Retina (tissue), 1 donor: ENCODE results near the gene LINGO4.

Experiments
- DNase-seq: peaks from one replicate; pipeline ENCODE4 v3.0.0-alpha.2; 2016

Gene LINGO4, protein sequence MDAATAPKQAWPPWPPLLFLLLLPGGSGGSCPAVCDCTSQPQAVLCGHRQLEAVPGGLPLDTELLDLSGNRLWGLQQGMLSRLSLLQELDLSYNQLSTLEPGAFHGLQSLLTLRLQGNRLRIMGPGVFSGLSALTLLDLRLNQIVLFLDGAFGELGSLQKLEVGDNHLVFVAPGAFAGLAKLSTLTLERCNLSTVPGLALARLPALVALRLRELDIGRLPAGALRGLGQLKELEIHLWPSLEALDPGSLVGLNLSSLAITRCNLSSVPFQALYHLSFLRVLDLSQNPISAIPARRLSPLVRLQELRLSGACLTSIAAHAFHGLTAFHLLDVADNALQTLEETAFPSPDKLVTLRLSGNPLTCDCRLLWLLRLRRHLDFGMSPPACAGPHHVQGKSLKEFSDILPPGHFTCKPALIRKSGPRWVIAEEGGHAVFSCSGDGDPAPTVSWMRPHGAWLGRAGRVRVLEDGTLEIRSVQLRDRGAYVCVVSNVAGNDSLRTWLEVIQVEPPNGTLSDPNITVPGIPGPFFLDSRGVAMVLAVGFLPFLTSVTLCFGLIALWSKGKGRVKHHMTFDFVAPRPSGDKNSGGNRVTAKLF

DNA sequence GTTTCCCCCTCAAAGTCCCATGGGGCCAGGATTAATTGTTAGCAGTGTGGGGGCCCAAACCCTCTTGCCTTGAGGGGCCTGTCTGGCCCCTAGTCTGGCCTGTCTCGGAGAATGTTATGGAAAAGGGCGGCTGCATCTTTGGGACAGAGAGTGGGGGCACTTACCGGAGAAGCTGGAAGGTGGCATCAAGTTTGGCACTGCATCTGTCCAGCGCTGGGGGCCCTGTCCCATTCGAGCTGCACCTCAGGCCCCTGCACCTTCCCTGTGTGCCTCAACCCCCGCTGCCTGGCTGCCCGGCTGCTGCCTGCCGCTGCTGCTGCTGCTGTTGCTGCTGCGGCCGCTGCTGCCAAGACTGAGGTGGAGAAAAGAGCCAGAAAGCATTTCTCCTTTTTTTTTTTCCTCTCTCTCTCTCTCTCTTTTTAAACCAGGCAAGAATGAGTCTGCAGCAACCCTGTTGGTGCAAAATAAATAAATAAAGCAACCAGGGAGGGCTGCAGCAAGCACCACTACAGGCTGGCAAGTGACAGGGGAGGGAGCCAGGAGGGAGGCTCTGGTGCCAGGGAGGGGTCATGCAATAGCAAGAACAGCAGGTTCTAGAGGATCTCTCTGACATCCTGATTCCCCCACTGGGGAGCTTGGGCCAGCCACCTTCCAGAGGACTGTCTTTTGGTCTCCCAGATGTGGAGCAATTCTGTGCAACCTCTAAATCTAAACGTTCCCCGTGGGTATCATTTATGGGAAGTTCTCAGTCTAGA lies at the start of gene LINGO4:
Gene LINGO4 (minus strand): TSS at position 354 of the 755 bp plus-strand sequence. CDS start 2,715 bp downstream, outside the sequence.
- no peak for DNase-seq

DNA sequence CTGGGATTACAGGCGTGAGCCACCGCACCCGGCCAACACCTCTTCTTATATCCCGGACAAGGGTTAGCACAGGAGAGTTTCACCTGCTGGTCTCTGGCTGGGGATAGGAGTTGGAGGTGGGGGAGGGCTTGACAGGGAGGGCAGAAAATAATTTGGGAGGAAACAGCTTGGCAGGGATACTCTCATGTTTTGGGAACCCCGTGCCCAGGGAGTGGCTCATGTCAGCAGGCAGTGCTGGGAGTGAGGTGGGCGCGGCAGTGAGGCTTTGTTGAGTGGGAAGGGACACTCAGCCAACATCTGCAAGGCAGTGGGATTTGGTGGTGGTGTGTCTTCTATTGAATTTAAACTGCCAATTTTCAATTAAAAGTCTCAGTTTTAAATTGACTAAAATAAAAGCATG lies 49.4 kb upstream of the LINGO4 start:
- no peak for DNase-seq

DNA sequence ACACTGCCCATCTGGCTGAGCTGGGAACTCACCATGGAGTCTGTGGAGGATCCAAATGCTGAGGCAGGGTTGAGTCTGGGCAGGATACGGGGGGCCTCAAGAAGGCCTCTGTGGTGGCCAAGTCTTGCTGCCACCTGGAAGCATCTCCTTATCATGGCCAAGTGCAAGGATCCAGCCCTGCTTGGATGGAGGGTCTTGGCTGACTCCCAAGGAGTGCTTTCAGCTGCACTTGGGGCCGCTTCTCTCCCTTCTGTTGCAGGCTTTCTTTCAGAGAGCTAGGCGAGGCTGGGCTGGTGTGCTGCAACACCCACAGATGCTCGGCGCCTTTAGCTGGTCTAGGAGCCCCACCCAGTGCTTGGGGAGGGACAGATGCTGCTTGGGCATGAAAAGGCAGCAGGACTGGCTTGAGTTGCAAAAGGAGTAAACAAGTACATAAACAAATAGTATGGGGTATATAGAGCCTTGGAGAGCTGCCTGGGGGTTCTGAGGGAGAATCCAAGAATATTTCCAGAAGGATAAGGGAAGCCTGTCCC lies 48.3 kb upstream of the LINGO4 start, which contains the start of gene THEM5:
Gene THEM5 (minus strand): TSS at position 302 of the 533 bp plus-strand sequence. CDS start 147 bp downstream, at position 155.
- DNase-seq: no peak

DNA sequence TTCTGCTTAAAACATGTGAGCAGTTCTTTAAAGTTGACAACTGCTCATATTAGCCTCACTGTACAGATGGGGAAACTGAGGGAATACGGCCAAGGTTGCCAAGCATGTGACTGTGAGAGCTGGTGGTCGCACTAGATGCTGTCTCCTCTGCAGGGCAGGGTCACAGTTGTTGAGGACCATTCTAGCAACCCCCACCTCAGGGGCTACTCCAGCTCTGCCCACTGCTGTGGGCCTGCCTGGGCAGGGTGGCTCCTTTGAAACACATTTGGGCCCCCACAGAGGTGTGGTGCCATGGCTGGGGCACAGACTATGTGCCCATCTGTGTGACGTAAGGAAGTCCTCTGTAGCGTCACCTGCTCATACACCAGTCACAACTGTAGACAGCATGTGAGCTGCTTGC lies 47.5 kb upstream of the LINGO4 start:
- DNase-seq: no peak

DNA sequence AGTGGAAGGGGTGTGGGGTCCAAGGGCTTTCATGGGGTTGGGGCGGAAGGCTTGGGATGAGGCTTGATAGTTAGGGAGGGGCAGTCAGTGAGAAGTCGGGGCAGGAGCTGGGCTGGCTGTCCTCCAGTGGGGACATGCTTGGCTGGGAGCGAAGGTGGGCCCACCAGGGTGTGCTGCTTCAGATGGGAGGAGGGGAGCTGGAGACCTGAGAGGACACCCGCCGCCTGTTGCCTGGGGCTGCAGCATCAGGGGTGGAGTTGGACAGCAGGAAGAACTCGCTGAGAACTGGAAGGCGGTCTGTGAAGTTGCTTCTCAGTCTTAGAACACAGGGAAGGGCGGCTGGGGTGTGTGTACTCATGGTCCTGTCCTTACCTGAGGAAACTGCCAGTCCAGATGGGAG lies 46.7 kb upstream of the LINGO4 start:
- no peak for DNase-seq

DNA sequence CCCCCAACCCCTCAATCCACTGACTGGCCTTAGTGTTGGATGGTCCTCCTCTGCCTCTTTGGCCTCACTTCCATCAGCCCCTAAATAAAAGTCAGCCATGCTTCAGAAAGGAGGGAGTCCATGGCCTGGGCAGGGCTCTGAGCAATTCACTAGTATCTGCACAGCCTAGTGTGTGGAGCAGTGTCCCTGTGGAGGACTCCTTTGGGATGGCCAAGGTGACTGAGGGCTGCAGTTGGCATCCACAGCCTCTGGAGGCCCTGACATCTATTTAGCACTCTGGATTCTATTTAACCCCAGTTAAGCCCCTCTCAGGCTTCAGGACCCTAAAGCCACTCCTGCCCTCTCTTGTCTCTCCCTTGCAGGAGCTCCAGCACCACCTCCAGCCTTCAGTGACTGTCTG lies 44.7 kb upstream of the LINGO4 start:
- no peak for DNase-seq

DNA sequence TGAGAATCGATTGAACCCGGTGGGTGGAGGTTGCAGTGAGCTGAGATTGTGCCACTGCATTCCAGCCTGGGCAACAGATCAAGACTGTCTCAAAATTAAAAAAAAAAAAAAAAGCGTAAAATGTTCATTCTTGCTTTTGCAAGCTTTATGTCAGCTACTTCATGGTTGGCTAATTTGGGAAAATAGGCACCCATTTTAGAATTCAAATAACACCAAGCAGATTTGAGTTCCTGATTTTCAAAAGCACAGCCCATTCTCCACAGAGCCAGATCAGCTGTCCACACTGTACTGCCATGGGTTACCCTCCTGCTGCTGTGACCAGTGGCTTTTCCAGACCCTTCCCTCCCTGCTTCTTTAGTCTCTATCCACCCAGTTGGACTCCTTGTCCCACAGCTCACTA lies 43.9 kb upstream of the LINGO4 start:
- DNase-seq: no peak

DNA sequence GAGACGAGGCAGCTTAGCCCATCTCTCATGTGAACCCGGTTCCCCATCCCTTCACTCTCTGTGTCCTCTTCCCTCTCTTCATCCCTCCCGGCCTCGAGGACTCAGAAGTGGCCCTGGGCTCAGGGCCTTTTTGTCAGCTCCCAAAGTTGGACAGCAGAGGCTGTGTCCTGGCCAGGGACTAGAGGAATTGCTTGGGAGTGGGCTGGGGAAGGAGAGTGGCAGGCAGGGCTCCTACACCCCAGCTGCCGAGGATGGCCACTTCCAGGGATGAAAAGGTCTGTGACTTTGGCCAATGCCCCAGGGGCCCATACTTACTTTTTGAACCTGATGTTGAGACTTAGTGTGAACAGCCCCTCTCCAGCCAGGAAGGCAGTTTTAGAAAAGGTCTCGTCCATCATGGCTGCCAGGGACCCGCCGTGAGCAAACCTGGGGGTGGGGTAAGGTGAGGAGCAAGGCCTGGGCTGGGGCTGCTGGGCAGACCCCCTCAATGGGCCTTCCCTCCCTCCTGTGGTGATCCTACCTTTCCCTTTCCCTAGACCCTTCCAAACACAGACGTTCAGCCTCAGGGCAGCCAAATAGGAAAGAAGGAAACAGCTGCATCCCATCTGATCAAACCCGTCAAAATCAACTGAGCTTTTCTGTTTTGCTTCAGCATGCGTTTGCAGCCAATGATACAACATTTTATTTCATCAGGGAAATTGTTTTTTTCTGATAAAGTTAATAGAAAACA lies 42.8 kb upstream of the LINGO4 start:
- no peak for DNase-seq

DNA sequence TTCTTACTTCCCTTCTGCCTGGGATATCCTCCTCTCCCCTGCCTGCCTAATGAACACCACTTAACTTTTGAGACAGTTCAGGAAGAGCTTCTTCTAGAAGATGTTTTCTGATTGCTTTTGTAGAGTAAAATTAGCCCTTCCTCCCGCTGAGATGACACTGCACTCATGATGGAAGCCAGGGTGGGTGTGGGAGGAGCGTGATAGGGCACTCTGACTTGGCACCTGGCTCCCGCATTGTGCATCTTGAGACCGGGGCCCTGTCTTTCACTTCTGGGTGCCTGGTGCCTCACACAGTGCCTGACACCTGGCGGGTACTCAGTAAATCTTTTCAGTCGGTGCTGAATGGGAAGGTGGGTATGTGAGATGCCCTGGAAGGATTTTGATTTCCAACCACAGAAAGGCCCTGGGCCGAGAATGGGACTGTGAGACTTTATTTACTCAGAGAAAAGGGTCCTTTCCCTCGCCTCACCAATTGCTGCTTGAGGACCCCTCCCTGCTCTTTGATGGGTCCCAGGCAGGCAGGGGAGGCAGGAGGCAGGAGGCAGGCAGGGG lies 41.5 kb upstream of the LINGO4 start:
- DNase-seq: no peak

DNA sequence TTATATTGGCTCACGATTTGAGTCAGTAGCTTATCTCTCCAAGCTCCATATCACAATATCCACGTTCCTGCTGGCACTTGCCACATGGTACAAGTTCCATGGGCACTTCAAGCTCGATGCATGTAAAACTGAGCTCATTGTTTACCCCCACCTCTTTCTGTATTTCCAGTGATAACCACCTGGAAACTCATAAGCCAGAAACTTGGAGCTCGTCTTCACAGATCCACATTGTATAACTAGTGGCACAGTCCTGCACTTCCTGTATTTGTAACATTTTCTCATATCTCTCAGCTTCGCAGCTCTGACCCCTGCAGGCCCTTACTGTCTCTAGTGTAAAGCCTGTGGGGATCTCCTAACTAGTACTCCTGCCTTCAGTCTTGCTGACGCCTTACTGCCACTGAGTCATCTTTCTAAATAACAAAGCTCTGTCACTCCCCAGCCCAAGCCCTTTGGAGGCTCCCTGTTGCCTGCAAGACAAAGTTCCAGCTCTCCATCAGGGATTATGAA lies 40.9 kb upstream of the LINGO4 start:
- DNase-seq: no peak

DNA sequence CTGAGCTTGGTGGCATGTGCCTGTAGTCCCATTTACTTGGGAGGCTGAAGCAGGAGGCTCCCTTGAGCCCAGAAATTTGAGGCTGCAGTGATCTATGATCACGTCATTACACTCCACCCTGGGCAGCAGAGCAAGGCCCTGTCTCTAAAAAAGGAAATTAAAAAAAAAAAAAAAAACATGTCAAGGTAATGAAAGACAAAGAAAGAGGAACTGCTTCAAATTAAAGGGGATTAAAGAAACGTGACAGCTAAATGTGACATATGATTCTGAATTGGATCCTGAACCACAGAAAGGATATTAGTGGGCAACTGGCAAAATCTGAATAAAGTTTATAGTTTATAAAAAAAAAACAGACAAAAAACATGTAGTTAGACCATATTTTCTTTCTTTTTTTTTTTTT lies 38.2 kb upstream of the LINGO4 start:
- no peak for DNase-seq

DNA sequence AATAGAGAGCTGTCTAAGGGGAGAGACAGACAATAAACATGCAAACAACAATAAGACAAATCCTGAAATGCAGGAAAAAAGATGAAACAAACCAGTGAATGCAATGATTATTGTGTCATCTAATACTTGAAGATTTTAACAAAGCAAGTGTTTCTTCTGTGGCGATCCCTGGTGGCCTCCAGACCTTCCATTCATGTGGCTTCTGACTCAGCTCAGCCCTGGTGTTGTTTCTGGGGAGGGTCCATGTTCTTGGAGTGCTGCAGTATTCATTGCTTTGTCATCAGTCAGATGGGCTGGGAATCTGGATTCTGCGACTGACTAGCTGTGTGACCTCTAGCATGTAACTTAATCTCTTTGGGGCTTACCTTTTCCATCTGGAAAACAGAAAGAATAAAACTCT lies 35.9 kb upstream of the LINGO4 start:
- DNase-seq: no peak

DNA sequence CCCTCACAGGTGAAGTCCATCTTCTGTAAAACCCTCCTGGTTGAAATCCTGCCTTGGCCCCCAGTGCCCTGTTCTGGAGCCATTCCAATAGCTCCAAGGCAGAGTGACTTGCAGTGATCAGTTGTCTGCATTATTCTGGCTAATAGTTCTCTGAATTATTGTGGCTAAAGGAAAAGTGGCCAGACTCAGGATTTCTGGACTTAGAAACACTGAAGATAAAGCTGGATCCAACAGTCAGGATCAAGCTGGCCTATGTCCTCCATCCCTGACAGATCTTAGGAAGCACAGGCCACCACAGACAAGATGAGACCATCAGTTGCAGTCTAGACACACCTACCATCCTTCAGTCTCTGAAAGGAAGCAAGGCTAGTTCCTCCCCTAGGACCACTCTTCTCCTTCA lies 35.2 kb upstream of the LINGO4 start:
- DNase-seq: peak; percentile 18

DNA sequence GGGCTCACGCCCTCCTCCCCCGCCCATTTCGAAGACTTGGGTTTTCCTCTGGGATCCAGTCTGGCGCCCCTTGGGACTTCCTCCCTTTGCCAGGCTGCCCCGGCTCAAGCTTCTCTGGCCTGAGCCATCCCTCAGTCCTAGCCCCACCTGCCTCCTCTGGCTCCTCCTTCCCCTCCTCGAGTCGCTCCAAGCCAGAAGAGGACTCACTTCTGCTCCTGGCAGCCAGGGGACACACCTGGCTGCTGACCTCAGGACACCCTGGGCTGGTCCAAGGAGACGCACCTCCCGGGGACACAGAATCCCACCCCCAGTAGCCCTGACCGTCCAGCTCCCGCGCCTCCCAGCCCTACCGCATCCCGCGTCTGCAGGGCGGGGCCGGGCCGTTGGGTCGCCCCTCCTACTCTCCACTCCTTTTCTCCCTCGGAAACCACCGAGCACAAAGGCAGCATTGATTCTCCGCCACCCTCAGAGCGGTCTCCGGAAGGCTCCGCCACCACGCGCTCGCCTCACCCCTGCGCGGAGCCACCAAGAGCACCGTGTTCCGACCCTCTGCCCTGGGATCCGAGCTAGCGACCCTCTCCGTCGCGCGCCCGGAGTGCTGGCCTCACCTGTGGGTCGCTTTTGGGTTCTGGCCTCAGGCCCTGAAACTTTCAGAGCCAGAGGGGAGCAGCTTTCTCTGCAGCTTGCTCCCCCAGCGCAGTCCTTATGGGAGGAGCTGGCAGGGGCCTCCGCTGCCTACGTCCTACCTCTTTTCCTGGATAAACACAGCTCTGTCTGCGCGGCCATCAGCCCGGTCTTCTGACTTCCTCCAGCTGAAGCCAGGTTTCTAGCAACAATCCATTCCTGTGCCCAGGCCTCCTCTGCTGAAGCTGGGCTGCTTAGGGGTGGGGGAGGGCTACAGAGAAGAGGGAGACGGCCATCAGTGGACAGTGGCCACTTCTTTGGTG lies 34.5 kb upstream of the LINGO4 start, which contains the start of gene C2CD4D:
Gene C2CD4D (minus strand): TSS at position 364 of the 947 bp plus-strand sequence. CDS start 831 bp downstream, outside the sequence.
- DNase-seq: peak; percentile 90

DNA sequence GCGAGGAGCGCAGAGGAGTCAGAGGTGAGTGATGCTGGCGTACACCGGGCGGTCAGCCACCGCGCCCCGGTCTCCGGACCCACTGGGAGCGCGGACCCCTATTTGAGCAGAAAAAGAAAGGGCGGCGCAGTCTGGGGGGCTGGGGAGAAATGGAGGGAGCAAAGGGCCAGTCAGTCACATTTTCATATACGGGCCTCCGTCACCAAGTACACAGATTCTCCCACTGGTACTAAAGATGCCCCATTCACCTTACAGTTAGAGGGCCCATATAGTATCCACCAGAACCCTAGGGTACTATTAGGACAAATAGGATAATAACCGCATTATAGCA lies 33.8 kb upstream of the LINGO4 start:
- no peak for DNase-seq

DNA sequence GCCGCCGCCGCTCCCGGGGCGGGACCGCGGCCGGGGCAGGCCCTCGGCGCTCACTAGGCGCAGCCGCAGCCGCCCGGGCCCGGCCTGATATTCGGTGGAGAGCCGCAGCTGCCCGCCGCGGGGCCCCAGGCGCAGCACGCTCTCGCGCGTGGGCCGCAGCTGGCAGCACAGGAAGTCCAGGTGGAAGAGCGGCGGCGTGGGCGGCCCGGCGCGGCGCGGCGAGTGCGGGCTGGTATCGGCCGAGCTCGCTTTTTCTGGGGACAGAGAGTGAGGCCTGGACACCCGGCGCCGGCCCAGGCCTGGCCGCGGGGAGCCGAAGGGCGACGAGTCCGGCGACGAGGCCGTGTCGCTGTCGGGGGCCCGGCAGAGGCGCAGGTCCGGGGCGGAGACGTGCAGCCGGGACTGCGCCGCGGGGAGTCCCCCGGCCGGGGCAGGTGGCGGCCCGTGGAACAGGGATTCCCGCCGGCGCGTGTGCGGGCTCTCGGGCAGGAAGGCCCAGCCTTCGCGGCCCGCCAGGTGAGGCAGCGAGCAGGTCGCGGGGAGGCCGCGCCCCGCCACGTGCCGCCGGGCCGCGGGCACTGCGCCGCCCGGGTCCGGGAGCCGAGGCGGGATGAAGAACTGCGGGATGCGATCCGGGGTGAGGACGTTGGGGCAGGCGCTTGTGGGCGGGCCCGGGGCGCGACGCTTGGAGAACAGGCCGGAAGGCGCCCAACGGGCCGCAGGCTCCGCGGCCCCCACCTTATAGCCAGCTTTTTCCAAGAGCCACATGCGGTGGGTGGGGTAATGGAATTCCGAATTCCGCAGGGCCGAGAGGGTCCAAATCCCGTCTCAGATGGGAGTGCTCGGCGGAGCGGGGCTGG lies 33.2 kb upstream of the LINGO4 start:
- DNase-seq: peak; percentile 62

DNA sequence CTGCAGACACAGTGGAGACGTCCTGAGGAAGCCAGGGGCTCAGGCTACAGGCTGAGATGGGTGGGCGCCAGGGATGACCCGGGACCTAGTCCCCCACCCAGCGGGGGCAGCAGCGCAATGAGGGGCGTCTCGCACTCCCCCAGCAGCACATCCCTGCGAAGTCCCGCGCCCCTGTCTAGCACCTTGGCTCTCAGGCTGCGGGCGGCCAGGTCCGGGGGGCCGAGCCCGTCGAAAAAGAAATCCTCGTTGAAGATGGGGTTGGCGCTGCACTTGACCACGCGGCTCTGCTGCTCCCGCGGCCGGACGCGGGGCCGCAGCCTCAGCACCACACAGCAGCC lies 32.6 kb upstream of the LINGO4 start:
- peak; percentile 47 for DNase-seq

DNA sequence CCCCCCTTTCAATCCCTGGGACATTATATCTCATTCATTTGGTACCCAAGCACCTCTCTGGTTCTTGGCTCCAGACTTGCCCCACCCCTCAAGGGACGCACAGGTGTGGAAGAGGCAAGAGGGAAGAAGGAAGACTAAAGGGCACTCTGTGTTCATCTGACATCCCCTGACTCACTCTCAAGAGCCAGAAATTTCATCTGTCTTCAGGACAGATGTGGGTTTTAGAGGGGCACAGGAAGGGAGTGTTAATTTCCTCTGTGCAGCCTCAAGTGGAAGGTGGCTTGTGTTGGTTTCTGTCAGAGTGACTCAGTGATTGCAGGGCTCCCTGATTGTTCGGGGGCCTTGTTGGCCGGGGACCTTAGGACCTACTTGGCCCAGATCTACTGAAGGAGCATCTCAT lies 32.0 kb upstream of the LINGO4 start:
- peak; percentile 30 for DNase-seq

DNA sequence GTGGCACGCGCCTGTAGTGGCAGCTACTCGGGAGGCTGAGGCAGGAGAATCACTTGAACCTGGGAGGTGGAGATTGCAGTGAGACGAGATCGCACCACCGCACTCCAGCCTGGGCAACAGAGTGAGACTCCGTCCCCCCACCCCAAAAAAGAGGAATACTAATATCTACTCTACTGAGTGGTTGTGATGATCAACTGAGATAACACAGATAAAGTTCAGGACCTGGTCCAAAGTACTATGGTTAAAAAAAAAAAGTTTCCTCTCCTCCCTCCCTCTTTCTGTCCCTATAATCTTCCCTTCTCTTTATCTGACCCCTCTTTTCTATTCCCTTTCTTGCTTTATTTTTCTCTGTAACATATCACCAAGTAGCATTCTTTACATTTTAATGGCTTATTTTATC lies 30.4 kb upstream of the LINGO4 start:
- DNase-seq: no peak

DNA sequence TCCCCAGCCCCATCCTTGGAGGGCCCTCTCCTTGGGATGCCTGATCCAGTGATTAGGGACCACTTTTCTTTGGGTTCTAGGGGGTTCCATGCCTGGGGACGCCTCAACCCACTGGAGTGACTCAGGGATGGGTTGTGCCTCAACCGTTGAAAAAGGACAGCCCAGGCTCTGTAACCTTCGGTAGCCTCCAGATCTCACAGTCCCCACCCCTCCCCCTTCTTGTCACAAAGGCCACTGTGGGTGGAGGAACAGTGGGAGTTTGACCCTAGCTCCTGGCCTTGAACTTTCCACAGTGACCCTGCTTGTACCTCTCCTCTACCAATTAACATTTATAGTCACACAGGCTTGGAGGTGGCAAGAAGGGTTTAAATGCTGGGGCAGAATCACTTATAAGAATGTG lies 29.0 kb upstream of the LINGO4 start:
- no peak for DNase-seq
